Mucosa of rectum (tissue), 2 donors: ENCODE results near the gene ITGAL.

Source experiments
- H3K27ac ChIP-seq, 2 donors: one replicate each; pipeline ENCODE4 v1.7.0; 2013; ENCODE audit warnings: inconsistent platforms in 2 of 2, low read depth in 2 of 2, low read length in 2 of 2
- H3K27me3 ChIP-seq, 2 donors: one replicate each; pipeline ENCODE4 v1.7.0; 2013; ENCODE audit warnings: low read length in 2 of 2; ENCODE audit not compliant: control insufficient read depth in 2 of 2, insufficient read depth in 2 of 2
- H3K36me3 ChIP-seq, 2 donors: one replicate each; pipeline ENCODE4 v1.7.0; 2013; ENCODE audit warnings: low read length in 2 of 2; ENCODE audit not compliant: control insufficient read depth in 2 of 2, insufficient read depth in 2 of 2
- H3K4me1 ChIP-seq, 2 donors: one replicate each; pipeline ENCODE4 v1.7.0; 2013; ENCODE audit warnings: low read length in 2 of 2, mild to moderate bottlenecking in 1 of 2; ENCODE audit not compliant: control insufficient read depth in 2 of 2, insufficient read depth in 2 of 2
- H3K4me3 ChIP-seq, 2 donors: one replicate each; pipeline ENCODE4 v1.7.0; 2013; ENCODE audit warnings: low read length in 2 of 2
- H3K9ac ChIP-seq, 2 donors: one replicate each; pipeline ENCODE4 v1.7.0; 2013; ENCODE audit warnings: low read length in 2 of 2, low read depth in 1 of 2, mild to moderate bottlenecking in 1 of 2
- H3K9me3 ChIP-seq, 2 donors: one replicate each; pipeline ENCODE4 v1.7.0; 2013; ENCODE audit warnings: low read length in 2 of 2; ENCODE audit not compliant: control insufficient read depth in 2 of 2
- donor health status: healthy.
- donor health status: Normal muscosa, but diverticular disease.

Gene ITGAL

GRCh38 chr16:30525844-30526136, 53.2 kb downstream of the ITGAL start:
- Histone ChIP-seq H3K36me3 (peaks cover 5 to 6% of the 10 kb centered on the region in 2 donors), H3K9ac (peak overlapping the region; percentile 54 to 96), H3K9me3 (no peaks in the 10 kb centered on the region), H3K27ac (peak overlapping the region; percentile 98), H3K27me3 (no peaks in the 10 kb centered on the region), H3K4me1 (peaks cover 17 to 25% of the 10 kb centered on the region in 2 donors), H3K4me3 (peak overlapping the region; percentile 72 to 78)

- Histone ChIP-seq H3K4me1 (peaks cover 17 to 28% of the 10 kb centered on the region in 2 donors), H3K9me3 (no peaks in the 10 kb centered on the region), H3K27ac (peak within 1 kb of the TSS; percentile 98), H3K4me3 (peak within 1 kb of the TSS; percentile 80 to 91), H3K9ac (peak within 1 kb of the TSS; percentile 84 to 96), H3K36me3 (peaks cover 5 to 10% of the 10 kb centered on the region in 2 donors), H3K27me3 (no peaks in the 10 kb centered on the region)
Measured at GRCh38 chr16:30526137-30526822, 53.7 kb downstream of the ITGAL start, which contains the start of gene ZNF768. Gene ZNF768 (minus strand): TSS chr16:30526566. CDS start chr16:30526413, 153 bp downstream.

- Histone ChIP-seq H3K4me3 (peak overlapping the region; percentile 80 to 91), H3K9me3 (no peaks in the 10 kb centered on the region), H3K27ac (peak overlapping the region; percentile 98), H3K4me1 (peaks cover 11 to 27% of the 10 kb centered on the region in 2 donors), H3K36me3 (peaks cover 5 to 11% of the 10 kb centered on the region in 2 donors), H3K27me3 (no peaks in the 10 kb centered on the region), H3K9ac (peak overlapping the region; percentile 84 to 96)
Measured at GRCh38 chr16:30526823-30527634, 54.5 kb downstream of the ITGAL start.

GRCh38 chr16:30527635-30528178, 55.2 kb downstream of the ITGAL start:
- H3K9ac ChIP-seq = peak overlapping the region; percentile 84 to 96

GRCh38 chr16:30528799-30529457, 56.4 kb downstream of the ITGAL start:
- Histone ChIP-seq H3K36me3 (peaks cover 5 to 17% of the 10 kb centered on the region in 2 donors), H3K4me3 (no peak overlapping the region), H3K27ac (peak overlapping the region in 1 of 2 donors; percentile 98), H3K9ac (peak overlapping the region in 1 of 2 donors; percentile 14), H3K9me3 (no peaks in the 10 kb centered on the region), H3K27me3 (no peaks in the 10 kb centered on the region), H3K4me1 (peaks cover 16 to 28% of the 10 kb centered on the region in 2 donors)

More at GRCh38 chr16:30527635-30528178, 55.2 kb downstream of the ITGAL start:
- Histone ChIP-seq H3K36me3 (peaks cover 5 to 16% of the 10 kb centered on the region in 2 donors), H3K4me3 (peak overlapping the region; percentile 53 to 71), H3K4me1 (peaks cover 8 to 25% of the 10 kb centered on the region in 2 donors), H3K9me3 (no peaks in the 10 kb centered on the region), H3K27ac (peak overlapping the region; percentile 98), H3K27me3 (no peaks in the 10 kb centered on the region)

GRCh38 chr16:30530163-30531037, 57.9 kb downstream of the ITGAL start:
- no peak overlapping the region for H3K9ac ChIP-seq
- no peak overlapping the region for H3K4me3 ChIP-seq
- peaks cover 0 to 11% of the 10 kb centered on the region in 2 donors for H3K36me3 ChIP-seq
- no peaks in the 10 kb centered on the region for H3K27me3 ChIP-seq
- no peaks in the 10 kb centered on the region for H3K9me3 ChIP-seq
- peaks cover 20 to 31% of the 10 kb centered on the region in 2 donors for H3K4me1 ChIP-seq
- H3K27ac ChIP-seq = no peak overlapping the region

- peaks cover 0 to 11% of the 10 kb centered on the region in 2 donors for H3K36me3 ChIP-seq
- no peak overlapping the region for H3K4me3 ChIP-seq
- H3K9ac ChIP-seq = no peak overlapping the region
- no peaks in the 10 kb centered on the region for H3K27me3 ChIP-seq
- no peaks in the 10 kb centered on the region for H3K9me3 ChIP-seq
- peaks cover 25 to 32% of the 10 kb centered on the region in 2 donors for H3K4me1 ChIP-seq
- H3K27ac ChIP-seq = no peak overlapping the region
Measured at GRCh38 chr16:30532285-30533145, 60.0 kb downstream of the ITGAL start.

GRCh38 chr16:30533146-30533522, 60.6 kb downstream of the ITGAL start:
- Histone ChIP-seq H3K9me3 (no peaks in the 10 kb centered on the region), H3K4me1 (peaks cover 18 to 26% of the 10 kb centered on the region in 2 donors), H3K27me3 (no peaks in the 10 kb centered on the region), H3K4me3 (peak overlapping the region; percentile 3 to 93), H3K9ac (no peak overlapping the region), H3K36me3 (peaks cover 0 to 11% of the 10 kb centered on the region in 2 donors), H3K27ac (peak overlapping the region in 1 of 2 donors; percentile 95)
